NCI-H2196 treated with DMSO at 0.1 percent for 48 hours (cell line): ENCODE data around the gene HOXB5.

Source experiments
- DNase-seq: peaks from one replicate; lab custom pipeline; 2025; ENCODE audit not compliant: unreplicated experiment; lab: John Stamatoyannopoulos, UW

HOXB5 gene

GRCh38 chr17:48591255-48592056 is 2.1 kb downstream of the HOXB5 start:
- no peak for DNase-seq

DNA sequence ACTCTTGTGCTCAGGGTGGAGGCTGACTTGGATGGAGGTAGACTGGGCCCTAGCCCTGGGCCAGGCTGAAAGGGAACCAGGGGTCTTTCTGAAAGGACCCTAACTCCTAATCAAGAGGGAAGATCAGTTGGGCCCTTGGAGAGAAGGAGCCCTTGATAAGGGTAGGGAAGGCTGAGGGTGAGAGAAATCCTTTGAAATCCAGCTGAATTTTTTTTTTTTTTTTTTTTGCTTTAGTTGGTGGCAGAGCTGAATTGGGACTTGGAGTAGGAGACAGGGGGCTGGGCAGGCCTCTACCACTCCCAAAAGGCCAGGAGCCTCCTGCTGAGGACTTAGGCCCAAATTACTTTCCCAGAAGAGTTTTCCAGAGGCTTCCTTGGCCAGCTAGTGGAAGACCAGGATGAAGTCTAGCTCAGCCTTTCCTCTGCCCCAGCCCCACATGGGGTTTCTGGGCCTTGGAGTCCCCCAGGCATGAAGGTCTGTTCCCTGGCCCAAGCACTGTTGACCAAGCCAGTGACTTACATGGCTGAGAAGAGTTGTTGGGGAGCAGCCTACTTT is 2.9 kb downstream of the HOXB5 start:
- no peak for DNase-seq

DNA sequence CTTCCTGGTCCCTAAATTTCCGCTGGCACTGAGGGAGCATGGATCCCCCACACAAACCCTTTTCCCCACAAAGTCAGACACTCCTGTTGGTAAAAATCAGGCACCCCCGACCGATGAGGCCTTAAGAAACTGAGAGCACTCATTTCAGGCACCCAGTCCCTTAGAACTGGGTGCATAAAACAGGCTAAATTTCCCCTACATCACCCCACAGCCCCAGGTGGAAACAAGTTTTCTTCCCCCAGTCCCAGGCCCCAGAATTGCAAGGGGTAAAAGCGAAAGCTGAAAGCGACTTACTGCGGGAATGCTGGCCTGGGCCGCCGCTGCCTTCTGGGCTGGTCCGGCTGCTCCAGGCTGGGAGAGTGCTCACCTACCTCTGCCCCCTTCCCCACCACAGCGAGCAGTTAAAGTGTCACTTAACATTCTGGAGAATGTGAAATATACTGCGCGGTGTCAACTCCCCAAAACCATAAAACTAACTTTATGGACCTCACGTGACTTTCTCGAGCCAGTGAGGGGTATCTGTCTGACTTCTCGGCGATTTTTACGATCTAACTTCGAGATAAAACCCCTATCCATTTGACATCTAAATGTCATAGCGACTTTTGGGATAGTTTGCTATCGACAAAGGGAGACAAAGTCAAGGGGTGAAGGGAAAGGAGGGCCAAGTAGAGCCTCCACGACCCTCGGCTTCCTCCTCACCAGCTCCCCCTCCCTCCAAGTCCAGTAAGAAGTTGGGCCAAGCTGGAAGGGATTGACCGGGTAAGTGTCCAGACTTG is 3.6 kb downstream of the HOXB5 start, which contains the start of gene HOXB3:
HOXB3 (minus strand) TSS at position 411 of the 776 bp plus-strand sequence. CDS start 37,767 bp downstream, outside the sequence.
- no peak for DNase-seq

DNA sequence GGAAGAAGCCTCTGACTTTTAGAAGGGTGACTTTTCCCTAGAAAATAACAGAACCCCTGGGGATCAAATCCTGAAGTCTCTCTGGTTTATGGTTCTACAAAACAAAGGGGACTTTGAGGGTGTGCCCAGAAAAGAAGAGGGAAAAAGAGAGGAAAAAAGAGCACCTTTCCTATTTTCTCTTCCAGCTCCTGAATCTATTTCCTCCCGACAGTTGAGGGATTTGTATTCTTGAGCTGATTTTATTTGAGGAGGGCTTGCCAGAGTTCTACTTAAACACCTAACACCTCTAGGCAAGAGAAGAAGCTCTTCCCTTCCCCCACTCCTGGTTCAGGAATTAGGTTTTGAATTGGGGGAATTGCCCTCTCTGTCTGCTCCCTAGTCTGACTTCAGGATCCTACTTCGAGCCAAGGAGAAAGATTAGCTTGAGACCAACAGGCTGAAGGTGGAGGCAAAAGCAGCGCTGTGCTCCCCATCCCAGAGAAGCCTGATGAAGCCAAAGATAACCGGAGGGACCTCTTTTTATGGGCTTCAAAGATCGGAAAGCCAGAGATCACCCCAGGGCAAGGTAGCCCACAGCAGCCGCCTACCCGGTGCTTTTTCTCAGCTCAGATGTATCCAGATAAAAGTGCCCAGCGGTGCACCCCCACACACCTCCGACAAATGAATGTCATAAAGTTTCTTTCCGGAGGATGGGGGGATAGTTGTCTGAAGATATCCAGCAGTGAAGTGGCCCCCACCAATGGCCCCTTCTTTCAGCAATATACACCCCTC is 4.3 kb downstream of the HOXB5 start:
- no peak for DNase-seq

GRCh38 chr17:48588528-48588927 is 5.1 kb downstream of the HOXB5 start:
- DNase-seq, result no peak

DNA sequence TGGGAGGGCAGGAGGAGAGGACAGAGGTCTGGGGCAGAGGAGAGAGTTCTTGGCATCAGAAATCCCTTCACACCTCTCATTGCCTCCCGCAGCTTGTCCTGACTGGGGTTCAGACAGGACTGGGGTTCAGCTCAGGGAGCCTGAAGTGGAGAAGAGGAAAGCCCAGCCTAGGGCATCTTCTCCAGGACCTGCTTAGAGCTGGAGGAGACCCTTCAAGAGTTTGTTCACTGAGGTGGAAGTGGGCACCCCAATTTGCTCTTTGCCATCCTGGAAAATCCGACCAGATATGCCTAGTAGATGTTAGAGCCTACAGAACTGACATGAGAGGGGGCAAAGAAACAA is 5.5 kb downstream of the HOXB5 start:
- no peak for DNase-seq

- DNase-seq, result peak; percentile 74
Observed at GRCh38 chr17:48587276-48588073, 6.1 kb downstream of the HOXB5 start.

GRCh38 chr17:48586355-48587258 is 7.0 kb downstream of the HOXB5 start:
- no peak for DNase-seq

GRCh38 chr17:48584223-48584741 is 9.3 kb downstream of the HOXB5 start:
- no peak for DNase-seq

DNA sequence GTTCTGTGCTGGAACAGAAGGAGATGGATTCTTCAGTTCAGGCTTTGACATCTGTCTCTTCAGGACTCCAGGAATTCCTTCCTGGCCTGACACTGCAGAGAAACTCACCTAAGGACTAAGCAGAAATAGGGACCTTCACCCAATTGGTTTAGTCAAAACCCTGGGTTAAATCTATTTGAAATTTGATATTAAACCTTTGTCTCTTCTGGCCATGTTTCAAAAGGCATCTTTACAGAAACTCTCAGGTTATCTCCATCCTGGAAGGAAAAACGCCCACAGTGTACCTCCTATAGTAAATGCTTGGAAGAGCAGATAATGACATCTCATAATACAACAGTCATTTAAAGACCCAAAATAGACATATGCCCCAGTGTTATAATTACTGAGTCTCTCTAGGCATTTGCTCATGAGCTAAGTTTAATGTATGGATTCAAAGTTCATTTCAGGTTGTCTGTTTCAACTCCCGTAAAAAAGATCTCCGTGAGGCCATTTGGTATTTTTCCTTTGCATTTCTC is 9.8 kb downstream of the HOXB5 start:
- DNase-seq, result no peak

DNA sequence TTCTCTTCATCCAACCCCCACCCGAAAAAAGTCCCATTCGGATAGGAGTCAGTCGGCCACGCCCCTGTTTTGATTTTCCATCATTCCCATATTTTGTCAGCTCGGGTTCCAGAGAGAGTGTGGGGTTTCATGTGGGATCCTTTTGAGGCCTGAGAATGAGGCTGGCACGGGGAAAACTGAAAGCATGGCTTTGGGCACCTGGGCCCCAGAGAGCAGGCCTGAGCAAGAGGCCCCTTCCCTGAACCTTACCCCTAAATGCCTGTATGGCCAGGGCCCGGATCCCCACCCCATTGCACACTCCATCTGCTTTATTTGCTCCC is 10.9 kb downstream of the HOXB5 start:
- DNase-seq, result no peak

- DNase-seq, result no peak
Observed at GRCh38 chr17:48579760-48580554, 13.6 kb downstream of the HOXB5 start.

- no peak for DNase-seq
Observed at GRCh38 chr17:48579471-48579759, 14.2 kb downstream of the HOXB5 start.

GRCh38 chr17:48578616-48579470 is 14.7 kb downstream of the HOXB5 start:
- no peak for DNase-seq

DNA sequence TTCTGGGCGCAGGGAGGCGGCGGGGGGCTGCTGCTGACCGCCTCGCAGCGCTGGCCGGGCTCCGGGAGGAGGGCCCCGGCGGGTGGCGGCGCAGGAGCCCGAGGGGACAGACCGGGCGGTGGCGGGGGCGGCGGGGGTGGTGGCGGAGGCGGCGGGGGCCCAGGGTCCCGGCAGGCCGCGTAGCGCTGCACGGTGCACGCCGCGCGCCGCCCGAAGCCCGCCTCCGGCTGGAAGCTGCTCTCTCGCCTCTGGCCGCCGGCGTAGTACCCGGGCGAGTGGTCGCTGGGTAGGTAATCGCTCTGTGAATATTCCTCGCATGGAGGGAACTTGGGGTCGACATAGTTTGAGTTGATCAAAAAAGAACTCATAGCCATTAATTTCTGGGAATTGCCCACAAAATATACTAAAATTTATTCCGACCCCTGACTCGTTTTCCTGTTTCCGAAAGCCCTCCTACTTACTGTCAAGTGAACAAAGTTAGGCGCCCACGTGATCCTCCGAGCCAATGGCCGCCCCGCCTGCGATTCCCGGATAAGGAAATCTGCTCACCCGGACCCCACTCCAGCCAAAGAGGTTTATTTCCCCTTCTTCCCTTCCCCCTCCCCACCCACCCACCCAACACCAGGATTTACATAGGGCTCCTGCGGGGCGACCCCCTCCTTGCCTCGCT is 15.5 kb downstream of the HOXB5 start, which contains the start of gene HOXB4:
HOXB4 (minus strand) TSS at position 405 of the 670 bp plus-strand sequence; CDS start at position 374, 31 bp downstream.
- no peak for DNase-seq

DNA sequence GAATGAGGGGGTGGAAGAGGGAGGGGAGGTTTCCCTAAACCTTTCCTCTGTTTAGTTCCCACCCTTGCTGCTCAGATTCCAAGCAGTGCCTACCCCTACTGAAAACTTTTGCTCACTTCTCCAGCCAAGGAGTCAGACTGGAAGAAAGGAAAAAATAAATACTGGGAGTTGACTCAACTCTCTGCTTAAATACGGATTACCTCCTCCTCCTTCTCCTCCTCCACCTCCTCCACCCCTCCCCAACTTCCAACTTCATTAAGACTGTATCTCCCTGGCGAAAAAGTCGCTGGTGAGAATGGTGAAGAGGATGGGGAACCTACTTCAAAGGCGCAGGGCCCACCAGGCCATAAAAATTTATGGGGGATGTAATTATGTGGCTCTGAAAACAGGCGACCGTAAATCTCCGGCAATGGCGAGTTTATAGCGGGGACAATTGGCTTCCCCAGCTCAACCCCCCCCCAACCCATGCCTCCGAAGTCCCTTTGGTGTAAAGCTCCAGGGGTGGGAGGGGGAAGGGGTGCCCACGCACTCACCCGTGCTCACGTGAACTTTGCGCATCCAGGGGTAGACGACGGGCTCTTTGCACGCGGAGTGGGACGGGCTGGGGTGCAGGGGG is 16.1 kb downstream of the HOXB5 start:
- DNase-seq, result no peak
